BJ (cell line): ENCODE measurements around the gene ZNF638. TPM values are rescaled to one million over a fixed set of nuclear protein-coding genes. Genes with fewer than 3 reads are reported as not detected.

Source experiments
- CTCF ChIA-PET: fragments of 350-600 bp; formaldehyde crosslinking; extraction: SDS; loops from one replicate; lab custom pipeline; 2021; ENCODE audit warnings: antibody characterized with exemption, inconsistent platforms; lab: Yijun Ruan, JAX
- POLR2A ChIA-PET: fragments of 300-600 bp; sonication (Branson Sonifier 250); formaldehyde crosslinking; extraction: SDS; loops from one replicate; lab custom pipeline; 2021; ENCODE audit warnings: antibody characterized with exemption; lab: Charles Lee
- DNase-seq: peaks from one replicate; pipeline ENCODE4 v3.0.0-alpha.2; 2011; ENCODE audit warnings: low read depth
- H3K27me3 ChIP-seq: 2 replicates; pipeline ENCODE4 v1.6.0; 2011; ENCODE audit warnings: low read length; ENCODE audit not compliant: control insufficient read depth, insufficient read depth
- H3K36me3 ChIP-seq: 2 replicates; pipeline ENCODE4 v1.5.1; 2011; ENCODE audit warnings: low read length; ENCODE audit not compliant: control insufficient read depth, insufficient read depth
- H3K4me3 ChIP-seq: 2 replicates; pipeline ENCODE4 v1.5.1; 2011; ENCODE audit warnings: low read depth, mild to moderate bottlenecking, control low read depth, low read length
- polyA plus RNA-seq: library from polyadenylated mRNA; depleted of rRNA; stranded (reverse); fragments of >200 nt; gene quantifications from 2 replicates; pipeline ENCODE4 v1.2.3, GENCODE V29; 2011
- TF ChIP-seq, protein P1 (sequence below): IDR thresholded peaks from 2 replicates; pipeline ENCODE4 v1.5.1; 2011; ENCODE audit warnings: low read depth, mild to moderate bottlenecking, control low read depth, inconsistent platforms, low read length, moderate library complexity; ENCODE audit not compliant: insufficient read depth

Gene ZNF638
- polyA plus RNA-seq, 1 experiment: 44.8 TPM

DNA sequence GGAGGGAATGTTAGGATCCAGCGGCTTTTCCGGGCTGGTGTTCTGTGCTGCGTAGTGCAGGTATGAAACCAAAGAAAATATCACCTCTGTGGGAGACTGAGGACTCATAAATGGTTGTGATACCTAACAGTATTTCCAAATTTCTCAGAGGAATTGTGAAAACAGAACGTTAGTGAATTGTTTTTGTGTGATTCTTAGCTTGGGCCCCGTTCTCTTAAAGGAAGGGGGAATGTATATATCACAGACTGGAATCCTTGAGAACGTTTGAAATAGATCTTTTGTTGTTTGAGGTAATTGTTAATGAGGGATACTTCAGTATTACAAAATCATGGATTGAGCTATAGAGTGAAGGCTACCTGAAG is 834 bp downstream of the ZNF638 start:
- DNase-seq: no peak
- Histone ChIP-seq H3K27me3 (no peaks in the 10 kb centered on the region), H3K4me3 (peak overlapping the region; percentile 90), H3K36me3 (no peaks in the 10 kb centered on the region)
- CTCF ChIA-PET: interaction anchor here (0.8 to 4.1 kb wide), 6 partner anchors 12 to 128 kb away, joined by 3 to 23 read pairs (median 5); no protein-coding TSS in a partner anchor
- POLR2A ChIA-PET: no interaction called here
- TF ChIP-seq, protein P1, sequence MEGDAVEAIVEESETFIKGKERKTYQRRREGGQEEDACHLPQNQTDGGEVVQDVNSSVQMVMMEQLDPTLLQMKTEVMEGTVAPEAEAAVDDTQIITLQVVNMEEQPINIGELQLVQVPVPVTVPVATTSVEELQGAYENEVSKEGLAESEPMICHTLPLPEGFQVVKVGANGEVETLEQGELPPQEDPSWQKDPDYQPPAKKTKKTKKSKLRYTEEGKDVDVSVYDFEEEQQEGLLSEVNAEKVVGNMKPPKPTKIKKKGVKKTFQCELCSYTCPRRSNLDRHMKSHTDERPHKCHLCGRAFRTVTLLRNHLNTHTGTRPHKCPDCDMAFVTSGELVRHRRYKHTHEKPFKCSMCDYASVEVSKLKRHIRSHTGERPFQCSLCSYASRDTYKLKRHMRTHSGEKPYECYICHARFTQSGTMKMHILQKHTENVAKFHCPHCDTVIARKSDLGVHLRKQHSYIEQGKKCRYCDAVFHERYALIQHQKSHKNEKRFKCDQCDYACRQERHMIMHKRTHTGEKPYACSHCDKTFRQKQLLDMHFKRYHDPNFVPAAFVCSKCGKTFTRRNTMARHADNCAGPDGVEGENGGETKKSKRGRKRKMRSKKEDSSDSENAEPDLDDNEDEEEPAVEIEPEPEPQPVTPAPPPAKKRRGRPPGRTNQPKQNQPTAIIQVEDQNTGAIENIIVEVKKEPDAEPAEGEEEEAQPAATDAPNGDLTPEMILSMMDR: no peak

DNA sequence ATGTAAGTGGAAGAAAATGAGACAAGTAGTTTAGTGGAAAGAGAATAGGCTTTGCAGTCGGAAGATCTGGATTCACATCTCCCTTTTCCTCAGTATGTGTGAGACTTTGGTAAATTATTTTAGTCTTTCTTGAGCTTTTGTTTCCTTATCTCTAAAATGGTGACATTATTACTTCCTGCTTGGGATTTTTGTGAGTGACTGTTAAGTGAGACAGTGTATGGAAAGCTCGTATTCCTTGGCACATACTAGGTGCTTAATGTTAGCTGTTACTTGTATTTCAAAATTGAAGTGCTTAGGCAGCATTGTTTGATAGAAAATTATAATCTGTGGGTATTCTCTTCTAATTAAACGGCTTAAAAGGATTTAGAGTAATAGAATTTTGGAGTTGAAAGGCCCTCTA is 2.0 kb downstream of the ZNF638 start:
- Histone ChIP-seq H3K4me3 (peak overlapping the region; percentile 90), H3K27me3 (no peaks in the 10 kb centered on the region), H3K36me3 (no peaks in the 10 kb centered on the region)
- TF ChIP-seq, protein P1: no peak
- CTCF ChIA-PET: no interaction called here
- POLR2A ChIA-PET: interaction anchor here (0.6 kb wide), 1 partner anchor 878 kb away, joined by 4 read pairs; no protein-coding TSS in a partner anchor
- DNase-seq: no peak

DNA sequence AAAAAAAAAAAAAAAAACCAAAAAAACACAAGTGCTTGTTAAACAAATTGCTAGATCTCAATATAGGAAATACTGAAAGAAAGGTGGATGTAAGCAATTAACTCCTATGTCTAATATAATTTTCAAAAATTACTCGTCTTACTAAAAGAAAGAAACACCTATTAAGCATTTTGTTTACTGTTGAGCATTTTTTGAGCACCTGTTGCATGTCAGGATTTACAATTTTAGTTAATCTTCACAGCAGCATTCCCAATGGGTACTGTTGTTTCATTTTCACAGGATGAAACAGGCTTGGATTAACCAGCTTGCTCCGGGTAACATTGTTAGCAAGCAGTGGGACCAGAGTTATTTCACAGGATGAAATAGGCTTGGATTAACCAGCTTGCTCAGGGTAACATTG is 4.8 kb downstream of the ZNF638 start:
- Histone ChIP-seq H3K27me3 (no peaks in the 10 kb centered on the region), H3K36me3 (no peaks in the 10 kb centered on the region), H3K4me3 (no peak overlapping the region)
- no peak for DNase-seq
- CTCF ChIA-PET: no interaction called here
- TF ChIP-seq, protein P1: no peak
- POLR2A ChIA-PET: no interaction called here

DNA sequence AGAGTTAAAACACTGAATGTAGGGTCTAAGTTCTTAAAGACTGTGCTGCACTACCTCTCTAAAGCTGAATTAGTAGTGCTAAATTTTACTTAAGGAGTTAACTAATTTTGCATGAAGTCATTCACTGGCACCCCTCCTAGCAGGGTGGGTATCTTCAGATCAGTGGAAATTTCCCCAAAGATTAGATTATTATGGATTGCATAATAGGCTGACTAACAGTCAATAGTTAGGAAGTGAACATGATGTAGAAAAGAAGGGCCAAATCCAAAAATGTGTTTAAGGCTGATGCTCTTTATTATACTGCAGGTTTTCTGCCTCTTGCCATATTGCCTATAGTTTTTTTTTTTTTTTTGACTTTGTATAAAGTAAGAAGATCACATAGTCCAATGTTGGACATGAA is 5.2 kb downstream of the ZNF638 start:
- CTCF ChIA-PET: no interaction called here

DNA sequence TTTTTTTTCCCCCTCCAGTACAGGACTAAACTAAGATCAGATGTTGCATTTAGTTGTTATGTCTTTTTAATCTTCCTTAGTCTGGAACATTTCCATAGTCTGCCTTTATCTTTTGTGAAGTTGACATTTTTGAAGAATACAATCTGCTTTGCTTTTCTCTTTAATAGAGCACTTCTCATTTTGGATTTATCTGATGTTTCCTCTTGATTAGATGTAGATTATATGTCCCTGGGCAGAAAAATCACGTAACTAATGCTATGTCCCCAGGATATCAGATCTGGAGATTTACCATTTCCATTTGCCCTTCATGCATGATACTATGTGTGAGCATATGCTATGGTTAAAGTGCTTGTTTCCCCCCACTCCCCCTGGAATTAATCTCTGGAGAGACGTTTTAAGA is 6.2 kb downstream of the ZNF638 start:
- no peaks in the 10 kb centered on the region for H3K27me3 ChIP-seq
- H3K4me3 ChIP-seq: no peak overlapping the region
- ChIA-PET CTCF (no interaction called here), POLR2A (no interaction called here)
- DNase-seq: no peak
- no peaks in the 10 kb centered on the region for H3K36me3 ChIP-seq
- TF ChIP-seq, protein P1: no peak

More for the DNA sequence above, 5.2 kb downstream of the ZNF638 start:
- H3K27me3 ChIP-seq: no peaks in the 10 kb centered on the region
- H3K4me3 ChIP-seq: no peak overlapping the region
- no peaks in the 10 kb centered on the region for H3K36me3 ChIP-seq
- POLR2A ChIA-PET: interaction anchor here (0.6 kb wide), 1 partner anchor 23 kb away, joined by 3 read pairs; no protein-coding TSS in a partner anchor
- no peak for DNase-seq
- TF ChIP-seq, protein P1: no peak
